CD14-positive monocyte (primary cell): ENCODE measurements around the gene SNX30. TPM values are rescaled to one million over a fixed set of nuclear protein-coding genes. Genes with fewer than 3 reads are reported as not detected.

Source experiments
- DNase-seq, 3 donors: peaks; one replicate each; pipeline ENCODE4 v3.0.0-alpha.2; 2011 to 2022
- H2AFZ ChIP-seq: 2 replicates; pipeline ENCODE4 v1.6.0; 2012; ENCODE audit warnings: mild to moderate bottlenecking, low read depth, low read length, inconsistent platforms; ENCODE audit not compliant: insufficient read depth, poor library complexity, severe bottlenecking
- H3K27ac ChIP-seq, 2 donors: 1 replicate in 1 of 2; 2 replicates in 1 of 2; pipeline ENCODE4 v1.5.1; 2012 to 2013; ENCODE audit warnings: low read length in 2 of 2, control low read depth in 1 of 2, inconsistent platforms in 1 of 2, low read depth in 1 of 2, mild to moderate bottlenecking in 1 of 2
- H3K27me3 ChIP-seq, 2 donors: one replicate each; pipeline versions ENCODE4 v1.6.0 to v1.6.1; 2011 to 2013; ENCODE audit warnings: low read length in 2 of 2; ENCODE audit not compliant: control insufficient read depth in 2 of 2, insufficient read depth in 2 of 2
- H3K36me3 ChIP-seq, 2 donors: replicated peaks in 1 of 2; 1 replicate in 1 of 2; 2 replicates in 1 of 2; pipeline versions ENCODE4 v1.5.1 to v1.6.1; 2012 to 2013; ENCODE audit warnings: low read length in 2 of 2, control low read depth in 1 of 2, inconsistent platforms in 1 of 2, mild to moderate bottlenecking in 1 of 2; ENCODE audit not compliant: insufficient read depth in 2 of 2, control insufficient read depth in 1 of 2
- H3K4me1 ChIP-seq, 2 donors: 1 replicate in 1 of 2; 2 replicates in 1 of 2; pipeline versions ENCODE4 v1.5.1 to v1.6.1; 2012 to 2013; ENCODE audit warnings: low read length in 2 of 2, control low read depth in 1 of 2, inconsistent platforms in 1 of 2, mild to moderate bottlenecking in 1 of 2, moderate library complexity in 1 of 2; ENCODE audit not compliant: insufficient read depth in 2 of 2, control insufficient read depth in 1 of 2
- H3K4me2 ChIP-seq: replicated peaks from 2 replicates; pipeline ENCODE3; 2012; ENCODE audit warnings: low read length, moderate library complexity, mild to moderate bottlenecking; ENCODE audit not compliant: poor library complexity, severe bottlenecking; ENCODE audit errors: extremely low read depth
- H3K4me3 ChIP-seq, 3 experiments: fragments of 200-600 bp in 1 of 3; sonication (generic) in 1 of 3; replicated peaks in 1 of 3; 1 replicate in 2 of 3; 2 replicates in 1 of 3; pipeline ENCODE4 v1.5.1; 2011 to 2013; ENCODE audit warnings: low read length in 3 of 3, mild to moderate bottlenecking in 3 of 3, control low read depth in 2 of 3, low read depth in 2 of 3, inconsistent platforms in 1 of 3, moderate library complexity in 1 of 3
- H3K79me2 ChIP-seq: 2 replicates; pipeline ENCODE4 v1.6.0; 2012; ENCODE audit warnings: mild to moderate bottlenecking, control low read depth, inconsistent platforms, low read length, moderate library complexity; ENCODE audit not compliant: insufficient read depth
- H3K9ac ChIP-seq: 2 replicates; pipeline ENCODE4 v1.6.0; 2017; ENCODE audit warnings: low read length, mild to moderate bottlenecking; ENCODE audit not compliant: insufficient read depth, poor library complexity, severe bottlenecking
- H3K9me3 ChIP-seq, 2 donors: replicated peaks in 1 of 2; 1 replicate in 1 of 2; 2 replicates in 1 of 2; pipeline versions ENCODE4 v1.5.1 to v1.6.1; 2012 to 2013; ENCODE audit warnings: low read length in 2 of 2, control low read depth in 1 of 2; ENCODE audit not compliant: control insufficient read depth in 1 of 2, insufficient read depth in 1 of 2
- H4K20me1 ChIP-seq: 2 replicates; pipeline ENCODE4 v1.6.0; 2012; ENCODE audit warnings: mild to moderate bottlenecking, low read length, control low read depth, moderate library complexity; ENCODE audit not compliant: insufficient read depth
- H3K27ac Mint-ChIP-seq, 7 donors: one replicate each; pipeline ENCODE4 v1.8.0; 2020; ENCODE audit warnings: mild to moderate bottlenecking in 7 of 7, mixed read lengths in 7 of 7, moderate library complexity in 6 of 7, inconsistent platforms in 2 of 7
- H3K27me3 Mint-ChIP-seq, 3 donors: one replicate each; pipeline ENCODE4 v1.8.0; 2021 to 2022; ENCODE audit warnings: low read depth in 3 of 3, mild to moderate bottlenecking in 3 of 3, mixed read lengths in 3 of 3, moderate library complexity in 3 of 3, inconsistent platforms in 1 of 3
- H3K36me3 Mint-ChIP-seq, 2 donors: one replicate each; pipeline ENCODE4 v1.8.0; 2020; ENCODE audit warnings: mixed read lengths in 2 of 2, inconsistent platforms in 1 of 2, mild to moderate bottlenecking in 1 of 2
- H3K4me1 Mint-ChIP-seq: one replicate; pipeline ENCODE4 v1.8.0; 2020; ENCODE audit warnings: mild to moderate bottlenecking, mixed read lengths
- H3K4me3 Mint-ChIP-seq, 2 donors: one replicate each; pipeline ENCODE4 v1.8.0; 2020; ENCODE audit warnings: mild to moderate bottlenecking in 2 of 2, mixed read lengths in 2 of 2, moderate library complexity in 1 of 2
- H3K9me3 Mint-ChIP-seq, 7 donors: one replicate each; pipeline ENCODE4 v1.8.0; 2020 to 2022; ENCODE audit warnings: mixed read lengths in 7 of 7, mild to moderate bottlenecking in 6 of 7, moderate library complexity in 6 of 7, inconsistent platforms in 2 of 7
- WGBS: methylation state at CpG from one replicate; pipeline ENCODE4 v1.1.5; 2013; ENCODE audit warnings: missing lambda C conversion rate; ENCODE audit not compliant: insufficient coverage; 5-methylcytosine and 5-hydroxymethylcytosine counted together
- intact Hi-C, 2 donors: fragments of 100-400 bp; cut with micrococcal nuclease; formaldehyde crosslinking; loops; one replicate each; pipeline versions ENCODE4 v1.15.0 to v1.15.1; 2023
- polyA plus RNA-seq, 3 donors: library from polyadenylated mRNA; depleted of rRNA in 1 of 3; unstranded in 2 of 3; stranded (reverse) in 1 of 3; fragments of 300-500 nt in 2 of 3; fragments of >200 nt in 1 of 3; fragmentation: Illumina TruSeq in 2 of 3; gene quantifications; 1 replicate in 2 of 3; 2 replicates in 1 of 3; pipeline ENCODE4 v1.2.3, GENCODE V29; 2012 to 2021
- TF ChIP-seq, protein P1 (sequence below): fragments of 200-600 bp; IDR thresholded peaks from one replicate; pipeline ENCODE4 v1.8.0; 2022; ENCODE audit warnings: antibody characterized with exemption, mild to moderate bottlenecking

The SNX30 gene
- polyA plus RNA-seq, 3 donors = 10.3 to 31.3 (median 10.4) TPM

DNA sequence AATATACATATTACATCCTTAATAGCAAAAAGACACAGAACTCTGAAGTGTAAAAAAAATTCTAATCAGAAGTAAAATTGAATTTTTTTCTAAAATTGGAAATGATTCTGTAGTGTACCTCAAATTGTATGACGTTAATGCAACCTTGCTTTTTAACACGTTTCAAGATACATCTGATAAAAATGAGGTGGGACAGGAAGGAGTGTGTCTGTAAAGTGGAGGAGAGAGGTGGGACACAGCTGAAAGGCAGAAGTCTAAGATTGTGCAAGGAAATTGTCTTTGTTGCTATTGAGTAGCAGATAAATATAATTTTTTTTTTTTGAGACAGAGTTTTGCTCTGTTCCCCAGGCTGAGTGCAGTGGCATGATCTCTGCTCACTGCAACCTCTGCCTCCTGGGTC, 15.7 kb upstream of the SNX30 start:
- Histone ChIP-seq H2AFZ (no peak overlapping the region), H3K79me2 (no peaks in the 10 kb centered on the region), H3K4me3 (no peak overlapping the region), H3K4me1 (no peaks in the 10 kb centered on the region), H3K36me3 (no peaks in the 10 kb centered on the region), H3K9ac (no peak overlapping the region), H3K27ac (no peak overlapping the region), H3K27me3 (no peaks in the 10 kb centered on the region), H3K4me2 (no peak overlapping the region), H3K9me3 (no peaks in the 10 kb centered on the region), H4K20me1 (no peaks in the 10 kb centered on the region)
- no peak for DNase-seq
- H3K27me3 Mint-ChIP-seq = peaks cover 0 to 4% (median 1%) of the 10 kb centered on the region in 3 donors
- intact Hi-C loops = no loop called here
- H3K9me3 Mint-ChIP-seq = no peaks in the 10 kb centered on the region
- TF ChIP-seq, protein P1, sequence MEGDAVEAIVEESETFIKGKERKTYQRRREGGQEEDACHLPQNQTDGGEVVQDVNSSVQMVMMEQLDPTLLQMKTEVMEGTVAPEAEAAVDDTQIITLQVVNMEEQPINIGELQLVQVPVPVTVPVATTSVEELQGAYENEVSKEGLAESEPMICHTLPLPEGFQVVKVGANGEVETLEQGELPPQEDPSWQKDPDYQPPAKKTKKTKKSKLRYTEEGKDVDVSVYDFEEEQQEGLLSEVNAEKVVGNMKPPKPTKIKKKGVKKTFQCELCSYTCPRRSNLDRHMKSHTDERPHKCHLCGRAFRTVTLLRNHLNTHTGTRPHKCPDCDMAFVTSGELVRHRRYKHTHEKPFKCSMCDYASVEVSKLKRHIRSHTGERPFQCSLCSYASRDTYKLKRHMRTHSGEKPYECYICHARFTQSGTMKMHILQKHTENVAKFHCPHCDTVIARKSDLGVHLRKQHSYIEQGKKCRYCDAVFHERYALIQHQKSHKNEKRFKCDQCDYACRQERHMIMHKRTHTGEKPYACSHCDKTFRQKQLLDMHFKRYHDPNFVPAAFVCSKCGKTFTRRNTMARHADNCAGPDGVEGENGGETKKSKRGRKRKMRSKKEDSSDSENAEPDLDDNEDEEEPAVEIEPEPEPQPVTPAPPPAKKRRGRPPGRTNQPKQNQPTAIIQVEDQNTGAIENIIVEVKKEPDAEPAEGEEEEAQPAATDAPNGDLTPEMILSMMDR = no peak
- no peaks in the 10 kb centered on the region for H3K36me3 Mint-ChIP-seq
- no peaks in the 10 kb centered on the region for H3K4me1 Mint-ChIP-seq
- no peak overlapping the region for H3K4me3 Mint-ChIP-seq
- WGBS = 50% methylated on average over 2 of the region's 2 CpGs
- H3K27ac Mint-ChIP-seq = no peak overlapping the region

DNA sequence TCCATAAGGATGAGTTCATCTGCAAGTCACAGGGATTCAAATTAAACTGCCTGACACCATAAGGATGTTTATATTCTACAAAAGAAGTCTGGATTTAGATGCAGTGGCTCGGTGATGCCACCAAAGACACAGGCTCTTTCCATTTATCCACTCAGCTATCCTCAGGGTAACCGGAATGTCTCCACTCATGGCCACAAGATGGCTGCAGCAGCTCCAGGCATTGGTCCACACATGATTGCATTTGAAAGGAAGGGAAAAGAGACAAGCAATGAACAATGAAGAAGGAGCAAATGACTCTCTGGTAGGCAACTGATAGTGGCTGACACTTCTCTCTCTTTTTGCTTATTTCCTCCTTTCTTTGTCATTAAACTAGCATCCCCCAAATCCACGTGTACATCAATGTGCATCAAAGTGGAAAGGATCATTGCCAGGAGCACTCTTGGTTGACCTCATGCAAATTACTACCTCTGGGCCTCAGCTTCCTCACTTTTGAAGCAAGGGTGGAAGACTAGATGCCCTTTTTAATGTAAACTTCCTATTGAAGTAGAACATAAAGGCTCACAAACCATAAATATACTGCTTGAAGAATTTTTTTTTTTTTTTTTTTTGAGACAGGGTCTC, 7.2 kb upstream of the SNX30 start:
- peaks cover 0 to 6% (median 0%) of the 10 kb centered on the region in 7 donors for H3K9me3 Mint-ChIP-seq
- no peak overlapping the region for H3K4me3 ChIP-seq
- H3K36me3 ChIP-seq = no peaks in the 10 kb centered on the region
- peaks cover 4 to 7% of the 10 kb centered on the region in 2 donors for H3K4me1 ChIP-seq
- H3K4me3 Mint-ChIP-seq = no peak overlapping the region
- no peaks in the 10 kb centered on the region for H3K9me3 ChIP-seq
- intact Hi-C loops = no loop called here
- no peak overlapping the region for H3K4me2 ChIP-seq
- H3K27ac ChIP-seq = no peak overlapping the region
- H3K4me1 Mint-ChIP-seq = peaks cover 23% of the 10 kb centered on the region
- no peak for DNase-seq
- H3K36me3 Mint-ChIP-seq = peaks cover 2% of the 10 kb centered on the region in 2 donors
- H2AFZ ChIP-seq = no peak overlapping the region
- H3K27me3 Mint-ChIP-seq = peaks cover 3 to 20% (median 10%) of the 10 kb centered on the region in 3 donors
- TF ChIP-seq, protein P1 = no peak
- H3K79me2 ChIP-seq = no peaks in the 10 kb centered on the region
- H3K27ac Mint-ChIP-seq = no peak overlapping the region
- H3K27me3 ChIP-seq = peaks cover 3 to 8% of the 10 kb centered on the region in 2 donors
- H3K9ac ChIP-seq = no peak overlapping the region
- no CpG with 5 or more reads among the region's 3 CpGs for WGBS
- no peaks in the 10 kb centered on the region for H4K20me1 ChIP-seq
